Liver (tissue), 9 donors: ENCODE data around the gene PHF2. TPM values are rescaled to one million over a fixed set of nuclear protein-coding genes. Genes with fewer than 3 reads are reported as not detected.

ENCODE experiments used
- DNase-seq: peaks from one replicate; pipeline ENCODE4 v3.0.0-alpha.2; 2017; ENCODE audit warnings: low spot score
- H3K27ac ChIP-seq, 2 donors: one replicate each; pipeline ENCODE4 v1.7.0; 2013; ENCODE audit warnings: inconsistent platforms in 2 of 2, low read length in 2 of 2, control low read depth in 1 of 2, low read depth in 1 of 2, mild to moderate bottlenecking in 1 of 2
- H3K27me3 ChIP-seq, 4 donors: one replicate each; pipeline versions ENCODE4 v1.6.1 to v1.7.0; 2013; ENCODE audit warnings: low read length in 3 of 4, inconsistent platforms in 1 of 4, mild to moderate bottlenecking in 1 of 4, moderate library complexity in 1 of 4; ENCODE audit not compliant: control insufficient read depth in 4 of 4, insufficient read depth in 4 of 4
- H3K36me3 ChIP-seq, 4 donors: one replicate each; pipeline versions ENCODE4 v1.6.1 to v1.7.0; 2013; ENCODE audit warnings: low read length in 3 of 4, mild to moderate bottlenecking in 3 of 4, low read depth in 1 of 4, moderate library complexity in 1 of 4; ENCODE audit not compliant: control insufficient read depth in 4 of 4, insufficient read depth in 3 of 4
- H3K4me1 ChIP-seq, 4 donors: one replicate each; pipeline versions ENCODE4 v1.6.1 to v1.7.0; 2013; ENCODE audit warnings: low read length in 3 of 4, mild to moderate bottlenecking in 3 of 4, moderate library complexity in 1 of 4; ENCODE audit not compliant: control insufficient read depth in 4 of 4, insufficient read depth in 4 of 4
- H3K4me3 ChIP-seq, 3 donors: one replicate each; pipeline versions ENCODE4 v1.6.1 to v1.7.0; 2013; ENCODE audit warnings: low read length in 3 of 3, control low read depth in 1 of 3, low read depth in 1 of 3, mild to moderate bottlenecking in 1 of 3
- H3K9ac ChIP-seq, 2 donors: one replicate each; pipeline ENCODE4 v1.7.0; 2013; ENCODE audit warnings: low read length in 2 of 2, mild to moderate bottlenecking in 2 of 2, moderate library complexity in 2 of 2, control low read depth in 1 of 2, low read depth in 1 of 2
- H3K9me3 ChIP-seq, 4 donors: one replicate each; pipeline versions ENCODE4 v1.6.1 to v1.7.0; 2013; ENCODE audit warnings: low read length in 3 of 4; ENCODE audit not compliant: control insufficient read depth in 4 of 4
- CTCF ChIP-seq: fragments of 150-350 bp; IDR thresholded peaks from 2 replicates; pipeline ENCODE4 v1.5.1; 2017; ENCODE audit warnings: improper control_type of control experiment, low read depth, low read length; ENCODE audit not compliant: missing input control
- EGR1 ChIP-seq, 2 donors: IDR thresholded peaks; 2 replicates each; pipeline ENCODE4 v1.6.1; 2016 to 2018; ENCODE audit warnings: antibody characterized with exemption in 2 of 2, low read depth in 2 of 2
- GABPA ChIP-seq, 2 donors: IDR thresholded peaks in 1 of 2; conservative IDR thresholded peaks in 1 of 2; 2 replicates each; pipeline ENCODE4 v1.6.1; 2016; ENCODE audit warnings: antibody characterized with exemption in 2 of 2, mild to moderate bottlenecking in 1 of 2, moderate library complexity in 1 of 2
- HNF4A ChIP-seq, 2 donors: conservative IDR thresholded peaks; 2 replicates each; pipeline ENCODE4 v1.6.1; 2016; ENCODE audit warnings: antibody characterized with exemption in 2 of 2, mild to moderate bottlenecking in 2 of 2
- MAX ChIP-seq: IDR thresholded peaks from 2 replicates; pipeline ENCODE4 v1.6.1; 2016; ENCODE audit warnings: antibody characterized with exemption
- RAD21 ChIP-seq, 2 donors: IDR thresholded peaks; 2 replicates each; pipeline ENCODE4 v1.6.1; 2016; ENCODE audit warnings: antibody characterized with exemption in 2 of 2, mild to moderate bottlenecking in 2 of 2
- RXRA ChIP-seq, 2 donors: IDR thresholded peaks; 2 replicates each; pipeline ENCODE4 v1.6.1; 2017 to 2018; ENCODE audit warnings: antibody characterized with exemption in 2 of 2, mild to moderate bottlenecking in 1 of 2
- TAF1 ChIP-seq: conservative IDR thresholded peaks from 2 replicates; pipeline ENCODE4 v1.6.1; 2016; ENCODE audit warnings: antibody characterized with exemption, mild to moderate bottlenecking
- YY1 ChIP-seq: IDR thresholded peaks from 2 replicates; pipeline ENCODE4 v1.6.1; 2016; ENCODE audit warnings: antibody characterized with exemption, mild to moderate bottlenecking
- WGBS: extraction: QIAGEN DNeasy Blood & Tissue Kit; methylation state at CpG from one replicate; pipeline ENCODE4 v1.1.7; 2013; 5-methylcytosine and 5-hydroxymethylcytosine counted together
- polyA plus RNA-seq, 2 donors: library from polyadenylated mRNA; stranded (reverse) in 1 of 2; unstranded in 1 of 2; fragments of 200-250 nt in 1 of 2; fragments of >200 nt in 1 of 2; fragmentation: Nextera tagmentation in 1 of 2; extraction: Ambion mirVana in 1 of 2; gene quantifications; one replicate each; pipeline versions ENCODE4 v1.2.1 to v1.2.3, GENCODE V29; 2013 to 2015
- total RNA-seq, 2 donors: library from RNA; depleted of rRNA; stranded (reverse); fragments of >200 nt; gene quantifications; one replicate each; pipeline ENCODE4 v1.2.3, GENCODE V29; 2014
- donor health status: healthy.
- donor health status: healthy.
- donor health status: healthy.
- donor health status: healthy.
- donor health status: healthy.

PHF2 gene
- total and polyA plus RNA-seq, 4 donors, result 2.3 to 8.6 (median 6.7) TPM

- H3K27ac ChIP-seq, result no peak overlapping the region
- WGBS, result 83% methylated on average over 7 of the region's 7 CpGs
- no peak overlapping the region for H3K9ac ChIP-seq
- H3K27me3 ChIP-seq, result peaks cover 0 to under 1% (median 0%) of the 10 kb centered on the region in 4 donors
- H3K4me3 ChIP-seq, result no peak overlapping the region
- H3K4me1 ChIP-seq, result no peaks in the 10 kb centered on the region
- no peak for DNase-seq
- TF ChIP-seq TAF1 (no peak), HNF4A (conservative IDR thresholded peaks at IDR 0.05) (no peak), RAD21 (IDR thresholded peaks at IDR 0.05) (no peak), CTCF (no peak), MAX (no peak), YY1 (no peak), RXRA (IDR thresholded peaks at IDR 0.05) (no peak), GABPA (IDR thresholded peaks at IDR 0.05 in 1 of 2, conservative IDR thresholded peaks at IDR 0.05 in 1 of 2) (no peak), EGR1 (IDR thresholded peaks at IDR 0.05; ENCODE audit: low read depth in 2 of 2) (no peak)
- H3K36me3 ChIP-seq, result no peaks in the 10 kb centered on the region
- peaks cover 2 to 8% (median 6%) of the 10 kb centered on the region in 4 donors for H3K9me3 ChIP-seq
Observed at GRCh38 chr9:93726147-93726546, 149.8 kb downstream of the PHF2 start.

Other genes starting within 250 kb of the PHF2 start
- gene FAM120A, start 124.9 kb upstream of the PHF2 start, total RNA-seq, result 10 to 100 TPM; 52.6 to 91.0 TPM
- gene FAM120A, start 124.9 kb upstream of the PHF2 start, polyA plus RNA-seq, result 10 to 100 TPM; 28.3 to 47.9 TPM
- gene FAM120AOS, start 123.0 kb upstream of the PHF2 start, total RNA-seq, result 10 to 100 TPM; 17.2 to 25.0 TPM
- 10 to 100 TPM; 16.4 to 17.4 TPM for gene FAM120AOS, start 123.0 kb upstream of the PHF2 start, polyA plus RNA-seq